ENCODE results near the gene CRHR1.

CRHR1 gene

DNA sequence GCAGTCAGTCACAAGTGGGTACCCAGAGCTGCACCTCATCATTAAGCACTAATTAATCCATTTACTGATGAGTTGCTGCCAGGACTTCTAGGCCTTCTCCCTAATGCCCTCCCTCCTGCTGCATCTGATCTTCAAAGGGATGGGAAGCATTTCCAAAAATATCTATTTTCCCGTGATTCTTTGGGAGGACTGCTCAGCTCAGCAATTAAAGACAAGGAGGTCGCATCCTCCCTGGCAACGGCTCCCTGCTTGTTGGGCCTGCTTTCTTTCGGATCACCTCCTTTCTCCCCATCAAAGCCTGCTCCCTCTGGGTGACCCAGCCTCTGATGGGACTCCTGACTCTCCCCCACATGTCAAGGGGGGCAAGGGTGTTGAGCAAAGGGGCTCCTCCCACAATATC is 34.6 kb downstream of the CRHR1 start:
- Histone ChIP-seq H3K4me2 (ENCODE audit: insufficient read depth, low read length) (no peak overlapping the region), H3K4me3 (ENCODE audit: low read depth in 1 of 2, low read length in 2 of 2) (no peak overlapping the region), H2AFZ (ENCODE audit: low read depth, low read length) (no peak overlapping the region), H3K36me3 (ENCODE audit: insufficient read depth, low read length) (no peaks in the 10 kb centered on the region), H3K27me3 (ENCODE audit: insufficient read depth, low read length, poor library complexity) (peaks cover 1% of the 10 kb centered on the region), H3K79me2 (ENCODE audit: insufficient read depth, low read length) (no peaks in the 10 kb centered on the region), H3K27ac (ENCODE audit: low read length) (no peak overlapping the region), H4K20me1 (ENCODE audit: insufficient read depth, low read length) (no peaks in the 10 kb centered on the region), H3K9ac (ENCODE audit: low read depth, low read length) (no peak overlapping the region), H3K9me3 (ENCODE audit: insufficient read depth, low read length, severe bottlenecking) (no peaks in the 10 kb centered on the region), H3K4me1 (ENCODE audit: insufficient read depth, low read length) (no peaks in the 10 kb centered on the region)
- no peak for DNase-seq
- no peak for ATAC-seq (ENCODE audit: insufficient read depth, low read depth)
- TF ChIP-seq EZH2 (IDR thresholded peaks at IDR 0.05; ENCODE audit: borderline replicate concordance, low read depth, low read length, severe bottlenecking) = no peak
- TF ChIP-seq, protein P1, sequence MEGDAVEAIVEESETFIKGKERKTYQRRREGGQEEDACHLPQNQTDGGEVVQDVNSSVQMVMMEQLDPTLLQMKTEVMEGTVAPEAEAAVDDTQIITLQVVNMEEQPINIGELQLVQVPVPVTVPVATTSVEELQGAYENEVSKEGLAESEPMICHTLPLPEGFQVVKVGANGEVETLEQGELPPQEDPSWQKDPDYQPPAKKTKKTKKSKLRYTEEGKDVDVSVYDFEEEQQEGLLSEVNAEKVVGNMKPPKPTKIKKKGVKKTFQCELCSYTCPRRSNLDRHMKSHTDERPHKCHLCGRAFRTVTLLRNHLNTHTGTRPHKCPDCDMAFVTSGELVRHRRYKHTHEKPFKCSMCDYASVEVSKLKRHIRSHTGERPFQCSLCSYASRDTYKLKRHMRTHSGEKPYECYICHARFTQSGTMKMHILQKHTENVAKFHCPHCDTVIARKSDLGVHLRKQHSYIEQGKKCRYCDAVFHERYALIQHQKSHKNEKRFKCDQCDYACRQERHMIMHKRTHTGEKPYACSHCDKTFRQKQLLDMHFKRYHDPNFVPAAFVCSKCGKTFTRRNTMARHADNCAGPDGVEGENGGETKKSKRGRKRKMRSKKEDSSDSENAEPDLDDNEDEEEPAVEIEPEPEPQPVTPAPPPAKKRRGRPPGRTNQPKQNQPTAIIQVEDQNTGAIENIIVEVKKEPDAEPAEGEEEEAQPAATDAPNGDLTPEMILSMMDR (IDR thresholded peaks at IDR 0.05; ENCODE audit: borderline replicate concordance, extremely low read depth, low read length, poor library complexity, severe bottlenecking) = no peak

DNA sequence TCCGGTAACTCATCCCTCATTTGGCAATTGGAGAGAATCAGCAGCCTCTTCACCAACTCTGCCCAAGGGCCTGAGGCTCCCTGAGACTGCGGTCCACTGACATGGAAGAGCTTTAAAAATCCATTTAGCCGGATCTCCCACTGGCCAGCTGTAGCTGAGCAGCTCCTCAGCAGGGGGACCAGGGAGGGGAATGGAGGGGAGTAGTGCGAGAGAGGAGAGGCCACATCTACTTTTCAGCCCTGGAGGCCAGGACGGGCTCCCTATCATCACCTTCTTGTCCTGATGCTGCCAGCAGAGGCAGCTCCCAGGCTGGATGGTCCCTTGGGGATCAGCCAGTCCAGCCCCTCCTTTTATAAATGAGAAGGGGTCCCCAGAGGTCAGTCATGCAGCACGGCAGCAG is 35.5 kb downstream of the CRHR1 start:
- no peak for ATAC-seq (ENCODE audit: insufficient read depth, low read depth)
- Histone ChIP-seq H3K4me3 (ENCODE audit: low read depth in 1 of 2, low read length in 2 of 2) (no peak overlapping the region), H3K4me1 (ENCODE audit: insufficient read depth, low read length) (no peaks in the 10 kb centered on the region), H3K27me3 (ENCODE audit: insufficient read depth, low read length, poor library complexity) (peaks cover 4% of the 10 kb centered on the region), H3K27ac (ENCODE audit: low read length) (no peak overlapping the region), H3K79me2 (ENCODE audit: insufficient read depth, low read length) (no peaks in the 10 kb centered on the region), H2AFZ (ENCODE audit: low read depth, low read length) (no peak overlapping the region), H3K36me3 (ENCODE audit: insufficient read depth, low read length) (no peaks in the 10 kb centered on the region), H3K9me3 (ENCODE audit: insufficient read depth, low read length, severe bottlenecking) (no peaks in the 10 kb centered on the region), H4K20me1 (ENCODE audit: insufficient read depth, low read length) (no peaks in the 10 kb centered on the region), H3K9ac (ENCODE audit: low read depth, low read length) (no peak overlapping the region), H3K4me2 (ENCODE audit: insufficient read depth, low read length) (no peak overlapping the region)
- no peak for DNase-seq
- TF ChIP-seq, protein P1 (IDR thresholded peaks at IDR 0.05; ENCODE audit: borderline replicate concordance, extremely low read depth, low read length, poor library complexity, severe bottlenecking) = no peak
- TF ChIP-seq EZH2 (IDR thresholded peaks at IDR 0.05; ENCODE audit: borderline replicate concordance, low read depth, low read length, severe bottlenecking) = no peak

DNA sequence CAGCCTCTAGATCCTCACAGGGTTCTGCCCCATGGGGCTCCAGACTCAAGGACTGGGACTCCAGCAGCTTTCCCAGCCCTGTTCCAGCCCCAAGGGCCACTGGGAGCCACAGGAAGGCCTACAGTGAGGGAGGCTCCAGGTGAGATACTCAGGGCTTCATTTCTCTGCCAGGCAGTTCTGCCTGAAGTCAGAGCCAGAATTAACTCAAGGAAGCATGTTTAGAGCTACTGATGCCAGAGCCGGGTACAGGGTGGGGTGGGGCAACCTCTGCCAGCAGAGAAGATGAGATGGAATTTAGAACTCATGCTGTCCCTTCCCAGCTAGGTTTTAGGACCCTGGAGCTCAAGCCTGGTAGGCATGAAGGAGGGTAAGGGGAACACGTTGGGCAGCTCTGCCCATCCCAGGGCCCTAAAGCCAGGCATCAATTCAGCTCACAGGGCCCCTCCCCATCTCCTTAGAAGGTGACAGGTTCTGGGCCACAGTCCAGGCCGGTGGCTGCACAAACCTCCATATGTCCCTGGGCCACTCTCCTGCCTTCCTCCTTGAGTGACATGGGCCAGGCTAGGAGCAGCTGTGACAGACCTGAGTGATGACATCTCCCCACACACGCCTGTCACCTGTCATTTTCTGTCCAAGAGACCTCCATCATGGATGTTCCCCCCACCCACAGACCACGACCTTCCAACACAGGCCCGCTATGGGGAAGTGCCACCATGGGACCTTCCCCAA is 36.1 kb downstream of the CRHR1 start:
- H3K4me1 ChIP-seq (ENCODE audit: insufficient read depth, low read length) = no peaks in the 10 kb centered on the region
- H3K27ac ChIP-seq (ENCODE audit: low read length) = no peak overlapping the region
- no peaks in the 10 kb centered on the region for H3K9me3 ChIP-seq (ENCODE audit: insufficient read depth, low read length, severe bottlenecking)
- ATAC-seq (ENCODE audit: insufficient read depth, low read depth) (no peak), DNase-seq (no peak)
- H3K4me2 ChIP-seq (ENCODE audit: insufficient read depth, low read length) = no peak overlapping the region
- no peak overlapping the region for H2AFZ ChIP-seq (ENCODE audit: low read depth, low read length)
- no peaks in the 10 kb centered on the region for H3K36me3 ChIP-seq (ENCODE audit: insufficient read depth, low read length)
- no peaks in the 10 kb centered on the region for H4K20me1 ChIP-seq (ENCODE audit: insufficient read depth, low read length)
- H3K27me3 ChIP-seq (ENCODE audit: insufficient read depth, low read length, poor library complexity) = peaks cover 4% of the 10 kb centered on the region
- no peak overlapping the region for H3K9ac ChIP-seq (ENCODE audit: low read depth, low read length)
- TF ChIP-seq EZH2 (IDR thresholded peaks at IDR 0.05; ENCODE audit: borderline replicate concordance, low read depth, low read length, severe bottlenecking) = no peak
- TF ChIP-seq, protein P1 (IDR thresholded peaks at IDR 0.05; ENCODE audit: borderline replicate concordance, extremely low read depth, low read length, poor library complexity, severe bottlenecking) = no peak
- H3K79me2 ChIP-seq (ENCODE audit: insufficient read depth, low read length) = no peaks in the 10 kb centered on the region
- H3K4me3 ChIP-seq (ENCODE audit: low read depth in 1 of 2, low read length in 2 of 2) = no peak overlapping the region
